ENCODE data around the gene GHRHR.

The GHRHR gene

GRCh38 chr7:31004393-31004792, 40.6 kb downstream of the GHRHR start:
- no peak for DNase-seq (ENCODE audit: low spot score)

DNA sequence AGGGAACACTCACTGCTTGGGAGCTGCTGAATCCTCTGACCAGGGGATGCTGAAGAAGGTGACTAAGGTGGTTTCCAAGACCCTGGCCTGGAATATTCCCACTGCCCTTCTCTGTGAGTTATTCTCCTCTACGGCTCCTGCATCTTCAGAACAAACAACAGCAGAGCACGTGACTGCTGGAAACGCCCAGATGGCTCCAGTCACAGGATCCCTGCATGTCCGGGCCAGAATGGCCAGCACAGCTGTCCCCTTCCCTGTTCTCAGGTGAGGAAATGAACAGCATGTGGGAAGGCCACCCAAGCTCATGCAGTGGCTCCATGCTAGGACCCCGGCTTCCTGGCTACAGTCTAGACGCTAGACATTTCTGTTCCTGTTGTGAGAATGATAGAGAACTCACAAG, 43.1 kb downstream of the GHRHR start:
- DNase-seq (ENCODE audit: low spot score), result no peak

GRCh38 chr7:31007634-31008033, 43.9 kb downstream of the GHRHR start:
- DNase-seq (ENCODE audit: low spot score), result no peak

DNA sequence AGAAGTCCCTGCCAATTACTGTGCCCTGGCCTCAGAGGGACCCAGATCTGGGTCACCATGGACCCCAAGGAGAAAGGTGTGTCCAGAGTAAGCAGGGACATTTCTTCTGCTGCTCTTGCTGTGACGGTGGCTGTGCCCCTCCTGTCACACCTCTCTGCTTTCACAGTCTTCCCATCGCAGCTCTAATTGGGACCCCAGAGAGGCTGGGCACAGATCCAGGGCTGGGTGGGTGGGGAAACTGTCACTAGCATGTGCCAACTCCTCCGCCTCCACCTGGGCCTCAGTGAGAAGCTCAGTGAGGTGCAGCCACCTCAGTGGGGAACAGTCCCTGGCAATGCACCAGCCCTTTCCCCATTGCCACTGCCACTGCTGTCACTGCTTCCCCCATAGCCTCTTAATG, 51.1 kb downstream of the GHRHR start:
- DNase-seq (ENCODE audit: low spot score), result no peak

- DNase-seq (ENCODE audit: low spot score), result no peak
These were observed 53.4 kb downstream of the GHRHR start for GRCh38 chr7:31017032-31017675.

DNA sequence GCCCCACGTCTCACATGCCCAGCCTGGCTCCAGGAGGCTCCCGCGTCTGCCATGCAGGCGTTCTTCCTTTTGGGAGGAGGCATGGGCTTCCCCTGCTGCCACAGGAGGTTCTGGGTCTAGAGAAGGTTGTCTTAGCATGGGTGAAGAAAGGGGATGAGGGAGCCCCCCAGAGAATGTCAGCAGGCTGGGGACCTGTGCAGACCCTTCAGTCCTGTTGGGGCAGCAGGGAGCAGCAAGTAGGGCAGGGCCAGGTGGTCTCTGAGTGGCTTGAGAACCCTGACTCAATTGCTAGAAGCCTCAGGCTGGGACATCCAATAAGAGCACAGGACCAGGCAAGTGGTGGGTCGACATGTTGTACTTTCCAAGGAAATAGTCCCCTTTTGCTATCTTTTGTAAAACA, 54.0 kb downstream of the GHRHR start:
- no peak for DNase-seq (ENCODE audit: low spot score)

- DNase-seq (ENCODE audit: low spot score), result no peak
These were observed 55.8 kb downstream of the GHRHR start for GRCh38 chr7:31019509-31019908.

DNA sequence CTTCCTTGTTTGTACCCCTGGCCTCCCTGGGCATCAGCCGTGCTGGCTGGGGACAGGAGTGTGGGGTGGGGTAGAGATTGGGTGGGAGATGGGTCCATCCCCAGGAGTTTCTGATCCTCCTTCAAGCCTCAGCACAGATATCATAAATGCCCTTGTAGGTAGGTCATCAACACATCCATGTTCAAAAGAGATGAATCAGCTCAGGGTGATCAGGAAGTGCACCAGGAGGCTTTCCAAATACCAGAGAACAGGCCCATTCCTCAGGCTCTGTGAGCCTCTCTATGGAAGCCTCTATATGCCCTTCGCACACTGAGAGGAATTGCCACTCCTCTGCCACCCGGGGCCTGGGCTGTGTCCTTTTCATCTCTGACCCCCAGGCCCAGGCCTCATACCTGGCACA, 56.4 kb downstream of the GHRHR start:
- DNase-seq (ENCODE audit: low spot score), result no peak

- no peak for DNase-seq (ENCODE audit: low spot score)
These were observed 56.9 kb downstream of the GHRHR start for GRCh38 chr7:31020652-31021051.

DNA sequence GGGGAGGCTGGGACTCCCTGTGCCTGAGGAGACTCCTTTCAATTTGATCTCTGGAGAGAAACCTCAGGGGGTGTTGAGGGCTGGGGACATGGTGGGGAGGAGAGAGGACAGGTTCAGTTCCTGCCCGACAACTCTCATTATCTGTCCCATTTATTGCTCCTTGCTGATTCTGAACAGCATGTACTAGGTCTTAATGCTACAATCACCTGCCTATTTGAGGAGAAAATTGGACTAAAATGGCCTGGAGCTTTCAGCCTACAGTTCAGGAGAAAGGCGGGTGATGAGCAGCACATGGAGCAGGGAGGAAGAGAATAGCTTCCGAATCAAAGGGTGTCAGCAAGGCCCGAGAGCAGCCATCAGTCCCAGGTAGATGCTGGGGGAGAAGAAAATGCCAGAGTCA, 58.4 kb downstream of the GHRHR start:
- DNase-seq (ENCODE audit: low spot score), result no peak

DNA sequence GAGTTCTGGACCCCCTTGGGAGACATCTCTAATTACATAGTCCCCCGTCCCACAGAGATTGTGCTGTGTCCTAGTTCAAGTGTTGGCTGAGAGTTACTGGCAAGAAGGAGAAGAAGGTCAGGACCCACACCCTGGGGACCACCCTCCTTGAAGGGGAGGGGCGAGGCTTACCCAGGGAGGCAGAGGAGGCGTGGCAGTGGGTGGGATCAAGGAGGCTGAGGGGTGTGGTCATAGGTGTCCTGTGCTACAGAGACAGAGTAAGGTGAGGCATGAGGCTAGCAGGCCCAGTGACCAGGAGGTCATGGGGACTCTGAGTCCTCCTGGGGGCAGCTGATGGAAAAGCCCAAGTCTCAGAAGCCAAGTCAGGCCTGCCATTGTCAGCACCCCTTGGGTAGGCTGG, 59.0 kb downstream of the GHRHR start:
- DNase-seq (ENCODE audit: low spot score), result no peak

DNA sequence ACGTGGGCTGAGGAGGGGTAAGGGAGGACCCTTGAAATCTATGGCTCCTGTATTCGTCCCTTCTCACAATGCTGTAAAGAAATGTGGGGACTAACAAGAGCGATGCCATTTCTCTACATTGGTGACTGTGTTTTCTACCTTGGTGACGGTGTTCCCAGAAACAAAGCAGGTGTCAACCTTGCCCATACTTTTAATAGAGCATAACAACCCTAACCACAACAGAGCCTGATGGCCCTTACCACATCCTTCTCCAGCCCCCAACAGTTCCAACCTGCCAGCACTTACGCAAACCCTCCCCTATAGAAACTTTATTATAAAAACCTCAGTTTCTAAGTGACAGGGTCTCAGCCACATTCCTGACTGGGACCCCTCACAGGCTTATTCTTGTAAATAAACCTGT, 60.1 kb downstream of the GHRHR start:
- no peak for DNase-seq (ENCODE audit: low spot score)

- peak; percentile 40 for DNase-seq (ENCODE audit: low spot score)
These were observed 63.6 kb downstream of the GHRHR start for GRCh38 chr7:31027161-31027965.

DNA sequence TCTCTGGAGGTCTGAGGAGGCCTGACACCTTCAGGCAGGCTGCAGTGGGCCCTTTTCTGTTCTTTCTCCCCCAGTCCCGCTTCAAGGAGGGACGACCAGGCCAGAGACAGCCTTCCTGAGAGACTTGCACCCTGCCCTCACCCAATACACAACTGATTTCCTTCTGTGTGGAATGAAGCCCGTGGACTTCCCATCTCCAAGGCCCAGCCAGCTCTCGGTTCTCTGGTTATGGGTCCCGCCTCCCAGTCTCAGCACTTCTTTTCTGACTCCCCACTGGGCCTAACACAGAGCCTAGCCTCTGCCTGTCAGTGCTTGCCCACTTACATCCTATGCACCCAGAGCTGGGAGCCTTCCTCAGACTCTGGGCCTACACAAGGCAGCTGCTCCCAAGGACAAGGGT, 64.3 kb downstream of the GHRHR start:
- no peak for DNase-seq (ENCODE audit: low spot score)

GRCh38 chr7:31028417-31028992, 64.8 kb downstream of the GHRHR start:
- no peak for DNase-seq (ENCODE audit: low spot score)
